Measurements from ENCODE around the gene KIF11. TPM values are rescaled to one million over a fixed set of nuclear protein-coding genes. Genes with fewer than 3 reads are reported as not detected.
"Not testable (repeated sequence)": the region's sequence is repeated elsewhere in the genome, so short reads cannot be mapped to it uniquely, and the experiment has no call there.

KIF11 gene
- total RNA-seq: 1.6 TPM

DNA sequence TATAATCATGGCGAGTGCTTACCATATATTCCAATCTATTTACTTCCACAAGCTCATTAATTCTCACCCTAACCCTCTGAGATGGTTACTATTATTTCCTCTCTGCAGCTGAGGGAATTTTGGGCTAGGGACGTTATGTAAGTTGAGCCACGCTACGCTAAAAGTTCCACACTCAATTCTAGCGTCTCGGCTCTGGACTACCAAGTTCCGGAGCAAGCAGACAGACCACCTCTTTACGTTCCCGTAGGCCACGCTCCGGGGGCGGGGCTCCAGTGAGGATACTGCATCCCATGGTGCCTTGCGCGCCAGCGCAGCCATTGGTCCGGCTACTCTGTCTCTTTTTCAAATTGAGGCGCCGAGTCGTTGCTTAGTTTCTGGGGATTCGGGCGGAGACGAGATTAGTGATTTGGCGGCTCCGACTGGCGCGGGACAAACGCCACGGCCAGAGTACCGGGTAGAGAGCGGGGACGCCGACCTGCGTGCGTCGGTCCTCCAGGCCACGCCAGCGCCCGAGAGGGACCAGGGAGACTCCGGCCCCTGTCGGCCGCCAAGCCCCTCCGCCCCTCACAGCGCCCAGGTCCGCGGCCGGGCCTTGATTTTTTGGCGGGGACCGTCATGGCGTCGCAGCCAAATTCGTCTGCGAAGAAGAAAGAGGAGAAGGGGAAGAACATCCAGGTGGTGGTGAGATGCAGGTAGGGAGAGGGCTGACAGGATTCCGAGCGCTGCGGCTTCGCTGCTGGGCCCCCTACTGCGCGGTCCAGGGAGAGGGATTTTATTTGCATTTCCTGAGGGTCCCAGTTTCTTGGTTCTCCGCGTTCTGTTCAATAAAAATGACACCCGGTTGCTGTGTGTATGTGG lies at the start of gene KIF11:
TSS of gene KIF11 (plus strand) at position 370 of the 858 bp plus-strand sequence. CDS start at position 616, 246 bp downstream.
- peak; percentile 85 to 98 (median 97) for DNase-seq (ENCODE audit: low read depth in 2 of 3, low spot score in 2 of 3)

DNA sequence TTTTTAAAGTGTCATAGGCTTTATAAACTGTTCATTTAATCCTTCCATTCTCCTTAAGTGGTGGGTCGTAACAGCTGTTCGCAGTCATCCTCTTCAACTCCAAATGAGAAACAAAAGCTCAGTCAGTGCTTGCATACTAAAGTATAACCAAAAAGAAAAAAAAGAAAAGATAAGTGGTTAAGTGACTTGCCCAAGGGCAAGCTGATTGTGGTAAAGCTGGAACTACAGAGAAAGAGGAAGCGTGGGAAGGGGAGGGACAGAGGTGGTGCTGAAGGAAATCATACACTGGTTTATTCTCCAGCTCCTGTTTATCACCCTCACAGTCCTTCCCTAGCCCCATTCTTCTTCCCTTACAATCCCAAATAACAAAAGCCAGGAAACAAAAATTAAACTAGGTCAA lies 48.6 kb upstream of the KIF11 start:
- peak in 2 of 3 donors; percentile 32 to 62 for DNase-seq (ENCODE audit: low read depth in 2 of 3, low spot score in 2 of 3)

DNA sequence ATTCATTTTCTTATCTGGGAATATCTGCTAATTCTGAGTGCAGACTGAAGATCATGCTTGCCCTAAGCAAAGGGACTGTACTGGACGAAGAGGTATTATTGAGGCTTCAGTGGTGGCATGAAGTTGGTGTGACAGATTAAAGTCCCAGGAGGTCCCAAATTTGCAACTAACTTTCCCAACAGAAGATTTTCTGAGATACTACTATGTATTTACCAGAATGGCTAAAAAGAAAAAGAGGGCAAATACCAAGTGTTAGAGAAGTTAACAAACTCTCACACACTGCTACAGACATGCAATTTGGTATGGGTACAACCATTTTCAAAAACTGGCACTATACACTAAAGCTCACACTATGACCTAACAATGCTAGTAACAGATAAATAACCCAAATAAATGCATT lies 47.4 kb upstream of the KIF11 start:
- no peak for DNase-seq (ENCODE audit: low read depth in 2 of 3, low spot score in 2 of 3)

DNA sequence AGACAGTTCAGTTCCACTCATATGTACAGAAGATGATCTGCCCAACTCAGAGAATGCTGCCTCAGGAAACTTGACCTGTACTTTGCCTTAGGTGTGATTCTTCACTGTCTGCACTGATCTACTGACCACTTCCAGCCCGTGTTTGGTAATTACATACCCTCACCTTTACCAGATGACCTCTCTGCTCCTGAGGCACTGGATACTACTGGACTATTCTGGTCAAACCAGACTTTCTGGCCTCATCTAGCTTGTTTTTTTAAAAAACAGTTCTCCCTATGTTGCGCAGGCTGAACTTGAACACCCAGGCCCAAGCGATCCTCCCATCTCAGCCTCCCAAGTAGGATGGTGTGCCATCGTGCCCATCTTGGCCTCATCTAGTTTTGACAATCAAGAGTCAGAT lies 45.3 kb upstream of the KIF11 start:
- no peak for DNase-seq (ENCODE audit: low read depth in 2 of 3, low spot score in 2 of 3)

DNA sequence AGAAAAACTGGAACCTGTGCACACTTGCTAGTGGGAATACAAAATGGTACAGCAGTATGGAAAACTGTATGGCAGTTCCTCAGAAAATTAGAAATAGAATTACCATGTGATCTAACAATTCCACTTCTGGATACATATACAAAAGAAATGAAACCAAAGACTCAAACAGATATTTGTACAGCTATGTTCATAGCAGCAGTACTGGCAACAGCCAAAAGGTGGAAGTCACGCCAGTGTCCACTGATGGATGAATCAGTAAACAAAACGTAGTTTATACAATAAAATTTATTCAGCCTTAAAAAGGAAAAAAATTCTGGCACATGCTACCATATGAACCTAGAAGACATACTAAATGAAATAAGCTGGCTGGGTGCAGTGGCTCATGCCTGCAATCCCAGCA lies 42.0 kb upstream of the KIF11 start:
- DNase-seq (ENCODE audit: low read depth in 2 of 3, low spot score in 2 of 3): no peak

DNA sequence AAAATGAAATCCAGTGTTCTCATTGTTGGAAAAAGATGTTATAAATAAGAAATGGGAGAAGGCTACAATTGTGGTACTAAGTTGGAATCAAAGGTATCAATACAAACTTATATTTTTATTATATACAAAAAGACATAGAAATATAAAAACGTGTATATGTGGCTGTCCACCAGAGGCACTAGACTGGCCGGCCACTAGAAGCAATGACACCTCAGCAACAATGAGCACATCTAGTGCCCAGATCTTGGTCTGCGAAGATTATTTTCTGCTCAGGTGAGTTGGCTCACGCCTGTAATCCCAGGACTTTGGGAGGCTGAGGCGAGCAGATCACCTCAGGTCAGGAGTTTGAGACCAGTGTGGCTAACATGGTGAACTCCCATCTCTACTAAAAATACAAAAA lies 40.6 kb upstream of the KIF11 start:
- DNase-seq (ENCODE audit: low read depth in 2 of 3, low spot score in 2 of 3): no peak

DNA sequence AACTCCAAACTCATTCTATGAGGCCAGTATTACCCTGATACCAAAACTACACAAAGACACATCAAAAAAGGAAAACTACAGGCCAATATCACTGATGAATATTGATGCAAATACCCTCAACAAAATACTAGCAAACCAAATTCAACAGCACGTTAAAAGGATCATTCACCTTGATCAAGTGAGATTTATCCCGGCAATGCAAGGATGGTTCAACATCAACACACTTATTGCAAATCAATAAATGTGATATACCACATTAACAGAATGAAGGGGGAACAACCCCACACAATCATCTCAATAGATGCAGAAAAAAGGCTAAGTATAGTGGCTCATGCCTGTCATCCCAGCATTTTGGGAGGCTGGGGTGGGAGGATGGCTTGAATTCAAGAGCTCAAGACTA lies 39.0 kb upstream of the KIF11 start:
- DNase-seq (ENCODE audit: low read depth in 2 of 3, low spot score in 2 of 3): no peak

DNA sequence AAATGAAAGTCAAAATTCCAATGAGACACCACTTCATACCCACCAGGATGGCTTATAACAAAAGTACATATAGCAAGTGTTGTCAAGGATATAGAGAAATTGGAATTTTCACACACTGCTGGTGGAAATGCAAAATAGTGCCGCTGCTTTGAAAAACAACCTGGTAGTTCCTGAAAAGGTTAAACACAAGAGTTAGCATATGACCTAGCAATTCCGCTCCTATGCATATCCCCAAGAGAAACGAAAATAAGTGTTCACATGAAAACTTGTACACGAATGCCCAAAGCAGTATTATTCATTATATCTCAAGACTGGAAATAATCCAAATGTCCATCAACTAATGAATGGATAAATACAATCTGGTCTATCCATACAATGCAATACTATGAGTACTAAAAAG lies 33.9 kb upstream of the KIF11 start:
- DNase-seq (ENCODE audit: low read depth in 2 of 3, low spot score in 2 of 3): no peak

DNA sequence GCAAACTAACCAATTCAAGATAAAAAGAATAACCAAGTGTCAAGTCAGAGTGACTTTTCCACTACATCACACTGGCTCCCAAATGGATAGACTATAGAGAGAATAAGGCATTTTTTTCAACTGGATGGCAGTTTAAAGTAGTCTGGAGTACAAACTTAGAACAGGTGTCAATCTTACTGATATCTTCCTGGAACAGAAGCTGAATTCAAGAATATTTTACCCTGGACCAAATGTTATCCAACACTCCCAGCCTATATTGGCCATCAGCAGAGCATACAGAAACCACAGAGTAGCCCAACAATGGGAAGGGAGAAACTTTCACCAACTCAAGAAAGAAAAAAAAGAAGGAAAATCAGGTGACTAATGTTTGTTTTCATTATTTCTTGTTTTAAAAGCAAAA lies 30.5 kb upstream of the KIF11 start:
- no peak for DNase-seq (ENCODE audit: low read depth in 2 of 3, low spot score in 2 of 3)

DNA sequence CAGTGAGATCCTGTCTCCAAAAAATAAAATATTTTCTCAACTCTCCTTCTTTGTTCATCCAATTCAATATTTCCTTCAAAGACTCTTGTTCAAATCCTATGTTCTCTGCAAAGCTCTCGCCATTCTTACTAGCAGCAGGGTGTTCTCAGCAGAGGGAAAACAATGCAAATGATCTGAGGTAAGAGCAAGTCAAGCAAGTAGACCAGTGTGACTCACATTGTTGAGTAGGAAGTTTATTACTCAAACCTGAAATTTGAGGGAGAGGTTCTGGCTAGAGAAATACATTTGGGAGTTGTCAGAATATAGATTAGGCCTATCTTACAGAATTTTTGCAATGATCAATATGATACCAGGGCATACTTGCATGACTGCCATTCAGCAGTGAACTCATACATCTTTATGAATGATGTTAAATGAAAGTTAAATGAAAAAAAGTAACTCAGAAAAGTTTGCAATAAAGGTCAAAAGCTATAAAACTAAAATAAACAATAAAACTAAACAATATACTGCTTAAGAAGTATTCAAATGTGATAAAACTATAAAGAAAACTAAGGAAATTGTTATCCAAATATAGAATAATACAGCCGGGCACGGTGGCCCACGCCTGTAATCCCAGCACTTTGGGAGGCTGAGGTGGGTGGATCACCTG lies 24.9 kb upstream of the KIF11 start:
- DNase-seq (ENCODE audit: low read depth in 2 of 3, low spot score in 2 of 3): no peak

DNA sequence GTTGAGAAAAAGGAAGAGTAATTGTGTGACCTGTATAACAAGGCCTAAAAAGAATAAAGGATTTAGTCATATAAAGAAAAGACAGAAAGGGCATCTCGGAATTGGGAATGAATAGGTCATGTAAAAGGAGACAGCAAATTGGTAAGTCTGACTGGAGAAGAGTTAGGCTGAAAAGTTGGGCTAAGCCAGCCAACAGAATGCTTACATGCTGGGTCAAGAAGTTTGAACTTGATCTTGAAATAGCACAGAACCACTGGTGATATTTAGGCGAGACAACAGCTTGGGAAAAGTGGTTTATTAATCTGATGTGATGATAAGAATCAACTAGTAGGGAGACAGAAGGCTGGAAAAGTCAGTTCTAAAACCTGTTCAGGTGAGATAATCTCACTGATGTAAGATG lies 23.9 kb upstream of the KIF11 start:
- no peak for DNase-seq (ENCODE audit: low read depth in 2 of 3, low spot score in 2 of 3)

DNA sequence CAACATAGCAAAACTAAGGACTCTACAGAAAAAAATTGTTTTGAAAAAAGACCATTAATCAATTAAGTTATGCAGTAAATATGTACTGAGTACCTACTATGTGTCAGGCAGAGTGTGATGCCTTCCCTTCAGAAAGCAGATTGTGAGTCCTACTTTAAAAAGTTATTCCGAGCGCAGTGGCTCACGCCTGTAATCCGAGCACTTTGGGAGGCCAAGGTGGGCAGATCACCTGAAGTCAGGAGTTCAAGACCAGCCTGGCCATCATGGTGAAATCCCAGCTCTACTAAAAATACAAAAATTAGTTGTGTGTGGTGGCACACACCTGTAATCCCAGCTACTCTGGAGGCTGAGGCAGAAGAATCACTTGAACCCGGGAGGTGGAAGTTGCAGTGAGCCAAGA lies 23.3 kb upstream of the KIF11 start:
- DNase-seq (ENCODE audit: low read depth in 2 of 3, low spot score in 2 of 3): not testable (repeated sequence)

DNA sequence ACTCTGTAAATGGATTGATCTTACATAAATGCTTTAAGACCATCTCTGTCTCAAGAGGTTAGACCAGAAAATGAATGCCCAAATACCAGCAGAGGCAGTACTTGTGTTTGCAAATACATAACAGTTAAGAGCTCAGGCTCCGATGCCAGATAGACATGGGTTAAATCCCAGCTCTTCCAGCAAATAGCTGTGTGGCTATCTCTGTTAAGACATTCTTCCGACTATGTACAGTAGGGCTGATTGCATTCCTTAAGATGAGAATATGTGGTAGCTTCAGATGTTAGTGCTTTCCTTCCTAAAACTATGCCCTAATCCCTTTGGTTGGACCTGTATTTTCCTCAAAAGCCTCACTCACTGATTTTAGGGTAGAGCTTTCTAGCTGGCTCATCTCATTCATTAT lies 21.3 kb upstream of the KIF11 start:
- no peak for DNase-seq (ENCODE audit: low read depth in 2 of 3, low spot score in 2 of 3)

DNA sequence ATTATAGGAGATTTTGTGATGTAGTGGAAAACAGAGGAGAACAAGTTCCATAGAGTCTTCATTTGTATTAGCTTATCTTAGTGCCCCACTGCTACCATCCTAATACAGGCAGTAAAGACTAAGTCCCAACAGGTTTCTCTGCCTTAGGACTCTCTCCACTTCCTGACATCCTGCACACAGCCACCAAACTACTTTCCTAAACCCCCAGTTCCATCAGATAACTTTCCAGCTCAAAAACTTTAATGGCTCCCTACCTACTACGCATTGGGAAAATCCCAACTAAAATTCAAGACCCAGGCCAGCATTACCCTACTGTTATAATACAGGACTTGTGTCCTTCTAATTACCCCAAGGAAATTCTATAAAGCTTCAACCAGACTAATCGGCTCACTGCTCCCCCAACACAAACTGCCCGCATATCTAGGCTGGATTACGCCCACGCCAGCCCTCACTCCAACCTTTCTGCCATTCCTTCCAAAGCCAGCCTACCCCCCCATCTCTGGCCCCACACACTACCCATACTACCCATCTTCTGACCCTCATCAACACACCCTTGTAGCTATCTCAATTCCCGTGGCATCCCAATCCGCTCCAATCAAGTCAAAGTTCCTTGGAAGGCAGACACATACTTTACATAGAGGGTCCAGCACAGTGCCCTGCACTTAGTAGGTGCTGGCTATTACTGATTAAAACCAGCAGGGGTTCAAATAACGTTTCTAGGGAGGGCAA lies 20.4 kb upstream of the KIF11 start:
- no peak for DNase-seq (ENCODE audit: low read depth in 2 of 3, low spot score in 2 of 3)

DNA sequence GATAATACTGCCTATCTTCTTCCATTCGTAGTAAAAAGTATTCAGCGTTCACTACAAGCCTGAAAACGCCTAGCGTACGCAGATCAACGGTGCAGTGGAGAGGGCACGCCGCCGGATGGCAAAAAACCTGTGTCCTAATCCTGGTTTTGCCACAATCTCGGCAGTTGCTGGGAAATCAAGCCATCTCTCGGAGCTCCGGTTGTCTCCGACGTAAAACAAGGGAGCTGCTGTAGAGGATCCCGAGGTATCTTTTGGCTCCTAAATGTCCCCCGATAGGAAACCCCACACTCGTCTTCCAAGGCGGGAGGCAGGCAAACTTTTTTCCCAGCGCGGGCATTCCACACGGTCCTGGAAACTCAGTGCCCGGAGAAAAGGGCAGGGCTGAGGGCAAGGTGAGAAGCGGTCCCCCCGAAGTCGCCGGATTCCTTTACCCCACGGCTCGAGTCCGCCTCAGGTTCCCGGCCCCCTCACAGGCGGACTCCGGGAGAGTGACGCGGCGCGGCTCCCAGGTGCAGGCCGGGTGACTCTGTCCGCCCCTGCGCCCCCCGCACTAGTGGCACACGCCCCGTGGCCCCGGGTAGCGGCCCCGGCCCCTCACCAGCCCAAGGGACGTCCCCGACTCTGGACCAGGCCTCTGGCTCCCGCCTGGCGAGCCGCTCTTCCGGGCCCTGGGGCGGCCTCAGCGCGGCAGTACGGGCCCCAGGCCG lies 19.7 kb upstream of the KIF11 start:
- DNase-seq (ENCODE audit: low read depth in 2 of 3, low spot score in 2 of 3): peak in 2 of 3 donors; percentile 39 to 67

DNA sequence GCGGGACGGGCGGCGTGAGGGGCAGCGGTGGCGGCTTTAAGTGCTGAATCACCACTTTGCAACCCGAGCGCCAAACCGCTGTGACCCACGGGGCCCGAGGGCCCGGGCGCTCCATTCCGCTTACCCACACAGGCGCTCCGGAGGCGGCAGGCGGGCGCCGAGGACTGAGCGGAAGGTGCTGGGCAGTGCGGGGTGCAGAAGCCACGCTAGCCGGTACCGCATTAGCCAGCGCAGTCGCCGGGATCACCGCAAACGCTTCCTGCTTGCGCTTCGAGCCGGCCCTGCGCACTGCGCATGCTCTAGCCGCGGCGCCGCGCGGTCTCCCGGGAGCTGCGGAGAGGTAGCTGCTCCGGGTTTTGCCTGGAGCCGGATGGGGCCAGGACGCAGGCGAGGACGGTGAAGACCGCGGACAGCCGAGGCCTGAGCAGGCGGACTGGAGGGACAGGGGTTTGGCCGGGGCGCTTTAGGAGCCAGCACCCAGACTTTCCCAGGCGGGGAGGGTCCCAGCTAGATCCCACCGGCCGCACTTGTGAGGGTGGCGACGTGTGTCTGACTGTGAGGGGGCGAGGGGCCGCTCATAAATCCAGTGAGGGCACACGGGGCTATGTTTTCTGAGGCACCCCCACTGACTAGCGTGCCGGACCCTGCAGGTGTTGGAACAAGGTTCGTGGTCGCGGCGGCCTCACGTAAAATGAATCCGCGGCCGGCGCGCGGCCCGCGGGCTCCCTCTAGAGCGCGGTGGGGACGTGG lies 19.0 kb upstream of the KIF11 start, which contains the start of gene IDE:
TSS of gene IDE (minus strand) at position 296 of the 750 bp plus-strand sequence. CDS start at position 222, 74 bp downstream.
- peak; percentile 74 to 89 (median 85) for DNase-seq (ENCODE audit: low read depth in 2 of 3, low spot score in 2 of 3)

DNA sequence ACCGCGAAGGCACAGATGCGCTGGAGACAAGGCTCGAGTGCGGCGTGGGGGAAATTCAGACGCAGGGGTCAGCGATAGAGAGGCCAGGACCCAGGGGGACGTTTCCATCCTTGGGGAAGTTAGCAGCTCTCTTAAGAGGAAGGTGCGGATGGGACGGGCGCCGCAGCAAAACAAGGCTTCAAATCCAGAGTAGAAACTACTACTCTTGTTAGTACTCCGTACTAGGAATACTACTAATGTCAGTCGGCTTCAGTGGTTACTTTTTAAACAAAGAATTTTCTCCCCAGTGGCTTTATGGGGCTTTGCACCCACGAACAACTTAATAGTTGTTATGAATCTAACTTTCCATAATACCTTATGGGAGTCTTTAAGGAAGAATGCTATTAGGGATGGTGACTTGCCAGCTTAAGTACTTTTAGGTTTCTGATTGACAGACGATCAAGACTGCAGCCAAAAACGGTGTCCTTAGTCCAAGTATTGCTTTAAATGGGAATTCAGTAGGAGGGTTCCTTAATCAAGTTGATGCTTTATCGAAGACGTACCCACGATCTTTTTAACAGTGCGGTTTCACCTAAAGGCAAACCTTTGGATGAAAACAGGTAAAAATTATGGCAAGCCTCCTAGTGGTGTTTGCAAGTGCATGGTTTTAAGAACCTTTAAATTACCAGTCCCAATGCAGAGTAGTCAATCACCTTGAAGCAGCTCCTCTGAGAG lies 18.2 kb upstream of the KIF11 start:
- DNase-seq (ENCODE audit: low read depth in 2 of 3, low spot score in 2 of 3): peak in 2 of 3 donors; percentile 11 to 74

DNA sequence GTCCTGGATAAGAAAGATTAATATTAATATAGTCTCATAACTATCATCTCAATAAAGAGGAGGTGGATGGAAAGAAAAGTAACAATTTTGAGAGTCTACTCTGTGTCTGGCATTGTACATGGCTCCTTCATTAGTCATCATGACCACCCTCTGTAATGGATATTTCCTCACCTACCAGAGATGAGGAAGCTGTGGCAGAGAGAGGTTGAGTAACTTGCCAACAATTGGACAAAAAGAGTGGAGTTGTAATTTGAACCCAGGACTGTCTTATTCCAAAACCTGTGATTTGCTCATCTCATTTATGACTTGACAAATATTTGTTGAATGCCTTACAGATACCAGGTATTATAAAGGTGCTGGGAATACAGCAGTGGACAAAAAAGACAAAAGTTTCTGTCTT lies 17.0 kb upstream of the KIF11 start:
- peak in 2 of 3 donors; percentile 18 to 47 for DNase-seq (ENCODE audit: low read depth in 2 of 3, low spot score in 2 of 3)

DNA sequence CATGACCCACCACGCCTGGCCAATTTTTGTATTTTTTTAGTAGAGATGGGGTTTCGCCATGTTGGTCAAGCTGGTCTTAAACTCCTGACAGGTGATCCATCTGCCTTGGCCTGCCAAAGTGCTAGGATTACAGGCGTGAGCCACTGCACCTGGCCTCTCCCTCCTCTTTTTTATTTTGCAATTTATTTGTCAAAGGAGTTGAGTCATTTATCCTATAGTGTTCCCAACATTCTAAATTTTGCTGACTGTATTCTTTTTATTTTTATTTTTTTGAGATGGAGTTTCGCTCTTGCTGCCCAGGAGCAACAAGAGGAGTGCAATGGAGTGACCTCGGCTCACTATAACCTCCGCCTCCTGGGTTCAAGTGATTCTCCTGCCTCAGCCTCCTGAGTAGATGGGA lies 10.6 kb upstream of the KIF11 start:
- not testable (repeated sequence) for DNase-seq (ENCODE audit: low read depth in 2 of 3, low spot score in 2 of 3)

Data from hematopoietic multipotent progenitor cell (in vitro differentiated cells).